Loucy (cell line): ENCODE measurements around the gene CORO1C.
A peak's percentile ranks its signal among the peaks of the same experiment; 100 is the strongest.
"Not testable (repeated sequence)": the region's sequence is repeated elsewhere in the genome, so short reads cannot be mapped to it uniquely, and the experiment has no call there.

ENCODE experiments used
- H2AFZ ChIP-seq: fragments of 200-600 bp; sonication (generic); 2 replicates; pipeline ENCODE4 v1.6.0; 2016; ENCODE audit warnings: antibody characterized with exemption, mild to moderate bottlenecking, low read length, moderate library complexity
- H3F3A ChIP-seq: fragments of 200-600 bp; 2 replicates; pipeline ENCODE4 v1.6.0; 2016; ENCODE audit warnings: antibody characterized with exemption, low read depth, mild to moderate bottlenecking
- H3K27me3 ChIP-seq: fragments of 200-600 bp; sonication (generic); 2 replicates; pipeline ENCODE4 v1.6.1; 2014; ENCODE audit warnings: low read length, mild to moderate bottlenecking; ENCODE audit not compliant: insufficient read depth, poor library complexity, severe bottlenecking
- H3K36me3 ChIP-seq: fragments of 200-600 bp; sonication (generic); 2 replicates; pipeline ENCODE4 v1.6.1; 2016; ENCODE audit warnings: low read length; ENCODE audit not compliant: insufficient read depth
- H3K4me1 ChIP-seq: fragments of 200-600 bp; sonication (generic); 2 replicates; pipeline ENCODE4 v1.5.1; 2014; ENCODE audit warnings: low read length, mild to moderate bottlenecking; ENCODE audit not compliant: insufficient read depth, poor library complexity, severe bottlenecking
- H3K4me2 ChIP-seq: fragments of 200-600 bp; sonication (generic); 2 replicates; pipeline ENCODE4 v1.6.0; 2014; ENCODE audit warnings: antibody characterized with exemption, low read length, low read depth, mild to moderate bottlenecking; ENCODE audit not compliant: poor library complexity, severe bottlenecking
- H3K4me3 ChIP-seq: fragments of 200-600 bp; sonication (generic); 2 replicates; pipeline ENCODE4 v1.5.1; 2014; ENCODE audit warnings: low read length, mild to moderate bottlenecking, mixed read lengths; ENCODE audit not compliant: poor library complexity, severe bottlenecking
- H3K79me2 ChIP-seq: fragments of 200-600 bp; sonication (generic); 2 replicates; pipeline ENCODE4 v1.6.1; 2014; ENCODE audit warnings: low read length; ENCODE audit not compliant: insufficient read depth
- H3K9ac ChIP-seq: fragments of 200-600 bp; sonication (generic); 2 replicates; pipeline ENCODE4 v1.6.0; 2014; ENCODE audit warnings: mild to moderate bottlenecking, low read depth, low read length, moderate library complexity; ENCODE audit not compliant: poor library complexity, severe bottlenecking
- H3K9me2 ChIP-seq: fragments of 200-600 bp; sonication (generic); replicated peaks from 2 replicates; pipeline ENCODE4 v1.6.1; 2016; ENCODE audit warnings: low read depth, low read length, mixed read lengths
- H3K9me3 ChIP-seq: fragments of 200-600 bp; sonication (generic); 2 replicates; pipeline ENCODE4 v1.6.1; 2014; ENCODE audit warnings: mild to moderate bottlenecking, antibody characterized with exemption, low read length, low read depth; ENCODE audit not compliant: insufficient read depth
- H4K20me1 ChIP-seq: fragments of 200-600 bp; sonication (generic); 2 replicates; pipeline ENCODE4 v1.6.0; 2014; ENCODE audit warnings: antibody characterized with exemption, low read length, mild to moderate bottlenecking; ENCODE audit not compliant: insufficient read depth, poor library complexity, severe bottlenecking
- EZH2phosphoT487 ChIP-seq: fragments of 200-600 bp; IDR thresholded peaks from 2 replicates; pipeline ENCODE4 v1.6.1; 2018; ENCODE audit warnings: antibody characterized with exemption, mild to moderate bottlenecking, moderate library complexity, borderline replicate concordance
- TF ChIP-seq, protein P1 (sequence below): fragments of 200-600 bp; sonication (generic); conservative IDR thresholded peaks from 2 replicates; pipeline ENCODE4 v1.5.1; 2014; ENCODE audit warnings: mild to moderate bottlenecking, antibody characterized with exemption, low read length

The CORO1C gene

DNA sequence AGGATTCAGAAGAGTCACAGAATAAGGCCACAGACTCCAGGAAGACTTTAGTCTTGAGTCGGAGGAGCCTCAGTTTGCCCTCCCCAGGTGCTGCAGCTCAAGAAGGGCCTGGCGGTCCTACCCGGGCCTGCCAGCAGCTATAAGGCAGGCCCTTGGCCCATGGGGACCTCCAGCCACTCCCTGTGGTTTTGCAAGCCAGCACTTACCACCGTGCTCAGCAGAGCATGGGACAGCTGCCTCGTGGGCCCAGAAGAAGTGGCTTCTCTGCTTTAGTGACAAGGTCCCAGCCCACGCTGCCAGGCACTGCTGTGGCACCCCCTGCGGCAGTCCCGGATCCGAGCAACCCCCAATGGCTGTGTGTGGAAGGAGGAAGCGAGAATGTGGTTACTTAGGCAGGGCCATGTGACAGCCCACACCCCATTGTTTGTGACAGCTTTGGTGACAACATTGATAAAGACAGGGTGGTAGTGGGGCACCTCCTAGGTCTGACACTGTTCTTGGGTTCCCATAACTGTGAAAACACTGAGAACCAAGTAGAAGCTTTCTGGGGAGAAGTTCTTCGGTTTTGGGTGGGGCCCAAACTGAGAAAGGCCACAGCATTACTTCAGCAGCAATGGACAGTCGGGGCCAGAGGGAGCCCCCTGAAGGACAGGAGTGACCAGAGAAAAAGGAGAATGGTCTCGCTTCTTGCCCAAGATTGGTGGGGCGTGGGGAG lies 97.6 kb downstream of the CORO1C start, which contains the start of gene SELPLG:
Gene SELPLG (minus strand): TSS at position 361 of the 715 bp plus-strand sequence. CDS start 9,587 bp downstream, outside the sequence.
- Histone ChIP-seq H3K9me3 (no peaks in the 10 kb centered on the region), H3F3A (peaks cover 12% of the 10 kb centered on the region; the same call in 1 of the 2 replicates), H3K79me2 (peaks cover 3% of the 10 kb centered on the region; the same call in 1 of the 2 replicates), H4K20me1 (no peaks in the 10 kb centered on the region), H3K27me3 (no peaks in the 10 kb centered on the region), H3K4me3 (peak within 1 kb of the TSS; percentile 50), H3K4me1 (peaks cover 87% of the 10 kb centered on the region), H3K4me2 (peak within 1 kb of the TSS; percentile 80), H3K36me3 (no peaks in the 10 kb centered on the region), H3K9me2 (no peaks in the 10 kb centered on the region), H3K9ac (peak within 1 kb of the TSS; percentile 72), H2AFZ (peak within 1 kb of the TSS; percentile 62; the same call in 1 of the 2 replicates)
- TF ChIP-seq, protein P1, sequence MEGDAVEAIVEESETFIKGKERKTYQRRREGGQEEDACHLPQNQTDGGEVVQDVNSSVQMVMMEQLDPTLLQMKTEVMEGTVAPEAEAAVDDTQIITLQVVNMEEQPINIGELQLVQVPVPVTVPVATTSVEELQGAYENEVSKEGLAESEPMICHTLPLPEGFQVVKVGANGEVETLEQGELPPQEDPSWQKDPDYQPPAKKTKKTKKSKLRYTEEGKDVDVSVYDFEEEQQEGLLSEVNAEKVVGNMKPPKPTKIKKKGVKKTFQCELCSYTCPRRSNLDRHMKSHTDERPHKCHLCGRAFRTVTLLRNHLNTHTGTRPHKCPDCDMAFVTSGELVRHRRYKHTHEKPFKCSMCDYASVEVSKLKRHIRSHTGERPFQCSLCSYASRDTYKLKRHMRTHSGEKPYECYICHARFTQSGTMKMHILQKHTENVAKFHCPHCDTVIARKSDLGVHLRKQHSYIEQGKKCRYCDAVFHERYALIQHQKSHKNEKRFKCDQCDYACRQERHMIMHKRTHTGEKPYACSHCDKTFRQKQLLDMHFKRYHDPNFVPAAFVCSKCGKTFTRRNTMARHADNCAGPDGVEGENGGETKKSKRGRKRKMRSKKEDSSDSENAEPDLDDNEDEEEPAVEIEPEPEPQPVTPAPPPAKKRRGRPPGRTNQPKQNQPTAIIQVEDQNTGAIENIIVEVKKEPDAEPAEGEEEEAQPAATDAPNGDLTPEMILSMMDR: 0 out of 2 replicates have a peak, but pooled peaks have one; percentile 17
- no peak for TF ChIP-seq EZH2phosphoT487

DNA sequence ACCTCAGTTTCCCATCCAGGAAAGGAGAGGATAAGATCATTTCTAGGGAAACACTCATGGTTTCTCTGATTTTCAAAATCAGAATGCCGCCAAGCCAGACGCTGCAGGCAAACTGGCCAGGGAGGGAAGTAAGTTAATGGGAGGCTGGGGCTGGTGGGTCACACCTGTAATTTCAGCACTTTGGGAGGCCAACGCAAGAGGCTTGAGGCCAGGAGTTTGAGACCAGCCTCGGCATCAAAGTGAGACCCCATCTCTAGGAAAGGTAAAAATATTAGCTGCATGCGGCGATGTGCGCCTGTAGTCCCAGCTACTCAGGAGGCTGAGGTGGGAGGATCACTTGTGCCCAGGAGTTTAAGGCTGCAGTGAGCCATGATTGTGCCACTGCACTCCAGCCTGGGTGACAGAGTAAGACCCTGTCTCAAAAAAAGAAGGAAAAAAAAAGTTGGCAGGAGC lies 98.2 kb downstream of the CORO1C start:
- Histone ChIP-seq H3F3A (peaks cover 12% of the 10 kb centered on the region; the same call in 1 of the 2 replicates), H3K36me3 (no peaks in the 10 kb centered on the region), H3K4me1 (peaks cover 87% of the 10 kb centered on the region), H3K4me3 (peak overlapping the region; percentile 50), H3K9me2 (no peaks in the 10 kb centered on the region), H2AFZ (no peak overlapping the region), H4K20me1 (no peaks in the 10 kb centered on the region), H3K4me2 (peak overlapping the region; percentile 80), H3K9me3 (no peaks in the 10 kb centered on the region), H3K27me3 (no peaks in the 10 kb centered on the region), H3K79me2 (peaks cover 3% of the 10 kb centered on the region; the same call in 1 of the 2 replicates), H3K9ac (peak overlapping the region; percentile 72)
- TF ChIP-seq, protein P1: no peak
- TF ChIP-seq EZH2phosphoT487: no peak

DNA sequence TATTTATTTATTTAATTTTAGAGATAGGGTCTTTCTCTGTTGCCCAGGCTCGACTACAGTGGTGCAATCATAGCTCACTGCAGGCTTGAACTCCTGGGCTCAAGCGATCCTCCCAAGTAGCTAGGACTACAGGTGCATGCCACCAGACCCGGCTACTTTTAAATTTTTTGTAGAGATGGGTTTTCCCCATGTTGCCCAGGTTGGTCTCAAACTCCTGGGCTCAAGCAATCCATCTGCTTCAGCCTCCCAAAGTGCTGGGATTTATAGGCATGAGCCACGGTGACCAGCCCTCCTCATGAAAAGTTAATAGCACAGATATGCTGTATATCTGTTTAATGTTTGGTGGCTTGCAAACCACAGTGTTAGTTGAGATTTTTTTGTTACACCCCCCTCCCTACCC lies 100.1 kb downstream of the CORO1C start:
- peak overlapping the region; percentile 80 for H3K4me2 ChIP-seq
- not testable (repeated sequence) for H3K27me3 ChIP-seq, H3K4me3 ChIP-seq, H3K9me3 ChIP-seq, H4K20me1 ChIP-seq, H2AFZ ChIP-seq, H3K36me3 ChIP-seq, H3K9me2 ChIP-seq, H3K79me2 ChIP-seq, H3K9ac ChIP-seq
- peaks cover 11% of the 10 kb centered on the region; the same call in 1 of the 2 replicates for H3F3A ChIP-seq
- peaks cover 73% of the 10 kb centered on the region for H3K4me1 ChIP-seq
